Mesothelial cell of epicardium (in vitro differentiated cells): Measurements from ENCODE around the gene IGF2BP1. TPM values are rescaled to one million over a fixed set of nuclear protein-coding genes. Genes with fewer than 3 reads are reported as not detected.
"Not testable (repeated sequence)": the region's sequence is repeated elsewhere in the genome, so short reads cannot be mapped to it uniquely, and the experiment has no call there.

Experiments
- DNase-seq, 2 experiments: peaks; one replicate each; pipeline ENCODE4 v3.0.0; 2021; ENCODE audit warnings: low spot score in 2 of 2; ENCODE audit not compliant: unreplicated experiment in 2 of 2
- H3K27ac Mint-ChIP-seq: 2 replicates; pipeline ENCODE4 v1.8.0; 2021; ENCODE audit warnings: mixed read lengths
- H3K27me3 Mint-ChIP-seq: 2 replicates; pipeline ENCODE4 v1.8.0; 2021; ENCODE audit warnings: low read depth, mixed read lengths
- H3K36me3 Mint-ChIP-seq: 2 replicates; pipeline ENCODE4 v1.8.0; 2021; ENCODE audit warnings: mixed read lengths
- H3K4me1 Mint-ChIP-seq: 2 replicates; pipeline ENCODE4 v1.8.0; 2021; ENCODE audit warnings: mixed read lengths
- H3K4me3 Mint-ChIP-seq: 2 replicates; pipeline ENCODE4 v1.8.0; 2021; ENCODE audit warnings: mild to moderate bottlenecking, moderate library complexity, mixed read lengths
- H3K9me3 Mint-ChIP-seq: 2 replicates; pipeline ENCODE4 v1.8.0; 2021; ENCODE audit warnings: mixed read lengths
- CTCF ChIP-seq: fragments of 200-600 bp; sonication (generic); IDR thresholded peaks from one replicate; pipeline ENCODE4 v1.5.0; 2021; ENCODE audit warnings: antibody characterized with exemption; ENCODE audit not compliant: unreplicated experiment
- total RNA-seq: library from RNA; stranded (reverse); gene quantifications from 3 replicates; pipeline ENCODE4 v1.2.1, GENCODE V29; 2021

IGF2BP1 gene
- total RNA-seq, 1 donor from 2014 or later, result 227 TPM

DNA sequence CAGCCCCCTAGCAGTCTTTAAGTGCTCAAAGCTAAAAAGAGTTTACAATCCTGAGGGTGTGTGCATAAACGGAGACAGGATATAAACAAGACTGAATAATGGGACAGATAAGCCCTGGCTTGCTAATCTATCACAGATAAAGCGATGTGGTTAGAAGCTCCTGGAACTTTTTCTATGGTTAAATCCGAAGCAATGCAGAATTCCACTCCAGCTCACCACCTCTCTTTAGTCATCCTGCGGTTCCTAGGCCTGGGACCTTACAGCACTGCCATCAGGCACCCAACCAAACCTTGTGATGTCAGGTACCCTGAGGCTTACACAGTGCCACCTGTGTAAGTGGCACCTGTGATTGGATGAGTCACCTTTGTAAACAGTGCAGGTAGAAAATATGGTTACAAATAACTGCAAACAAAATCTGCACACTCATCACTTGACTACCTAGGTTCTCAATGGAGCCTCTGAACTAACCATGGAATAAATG is 103.9 kb downstream of the IGF2BP1 start:
- peaks cover 3% of the 10 kb centered on the region for H3K27me3 Mint-ChIP-seq
- TF ChIP-seq CTCF, result no peak

DNA sequence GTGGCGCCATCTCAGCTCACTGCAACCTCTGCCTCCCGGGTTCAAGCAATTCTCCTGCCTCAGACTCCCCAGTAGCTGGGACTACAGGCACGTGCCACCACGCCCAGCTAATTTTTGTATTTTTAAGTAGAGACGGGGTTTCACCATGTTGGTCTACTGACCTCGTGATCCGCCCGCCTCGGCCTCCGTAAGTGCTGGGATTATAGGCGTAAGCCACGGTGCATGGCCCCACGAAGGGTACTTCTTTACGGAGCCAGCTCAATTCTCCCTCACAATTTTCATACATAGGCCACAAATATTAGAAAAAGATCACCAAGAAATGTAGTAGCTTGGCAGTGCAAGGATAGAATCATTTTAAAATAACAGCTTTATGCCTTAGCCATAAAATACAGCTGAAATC is 106.2 kb downstream of the IGF2BP1 start:
- not testable (repeated sequence) for DNase-seq, H3K4me3 Mint-ChIP-seq, H3K9me3 Mint-ChIP-seq, H3K36me3 Mint-ChIP-seq, H3K27me3 Mint-ChIP-seq, H3K27ac Mint-ChIP-seq
- peaks cover 10% of the 10 kb centered on the region for H3K4me1 Mint-ChIP-seq

More for the DNA sequence above, 103.9 kb downstream of the IGF2BP1 start:
- H3K9me3 Mint-ChIP-seq, result no peaks in the 10 kb centered on the region
- peaks cover 7% of the 10 kb centered on the region for H3K4me1 Mint-ChIP-seq
- no peaks in the 10 kb centered on the region for H3K36me3 Mint-ChIP-seq
- H3K4me3 Mint-ChIP-seq, result no peak overlapping the region
- H3K27ac Mint-ChIP-seq, result no peak overlapping the region
- no peak for DNase-seq

DNA sequence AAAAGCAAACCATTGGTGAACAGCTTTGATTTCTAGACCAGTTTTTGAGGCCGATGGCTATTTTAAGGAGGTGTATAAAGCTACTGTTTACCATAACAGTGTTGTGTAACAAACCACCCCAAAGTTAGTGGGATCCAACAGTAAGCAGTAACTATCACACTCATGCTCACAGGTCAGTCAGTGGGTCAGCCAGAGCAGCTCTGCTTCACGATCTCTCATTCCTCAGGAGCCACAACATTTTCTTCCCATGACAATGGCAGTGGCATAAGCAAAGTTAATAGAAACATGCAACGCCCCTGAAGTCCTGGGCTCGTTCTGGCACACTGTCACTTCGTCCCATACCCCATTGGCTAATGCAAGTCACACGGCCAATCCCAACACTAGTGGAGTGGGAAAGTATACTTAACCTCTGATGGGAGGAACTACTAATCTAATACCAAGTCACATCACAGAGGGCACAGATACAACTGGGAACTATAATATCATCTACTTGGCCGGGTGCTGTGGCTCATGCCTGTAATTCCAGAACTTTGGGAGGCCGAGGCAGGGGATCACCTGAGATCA is 107.4 kb downstream of the IGF2BP1 start:
- no peak for TF ChIP-seq CTCF
- Mint-ChIP-seq H3K36me3 (no peaks in the 10 kb centered on the region), H3K4me3 (no peak overlapping the region), H3K27ac (no peak overlapping the region), H3K4me1 (peaks cover 10% of the 10 kb centered on the region), H3K27me3 (peaks cover 3% of the 10 kb centered on the region), H3K9me3 (no peaks in the 10 kb centered on the region)
- no peak for DNase-seq

Other genes with a start within 250 kb of the IGF2BP1 start
- gene TTLL6, start 180.2 kb upstream of the IGF2BP1 start, total RNA-seq, result not detected in 3 replicates
- gene CALCOCO2, start 166.3 kb upstream of the IGF2BP1 start, total RNA-seq, result 55.2 to 56.6 TPM (median 56.6 TPM) in 3 replicates
- 45.1 to 48.7 TPM (median 48.0 TPM) in 3 replicates for gene ATP5MC1, start 104.6 kb upstream of the IGF2BP1 start, total RNA-seq
- gene UBE2Z, start 89.0 kb upstream of the IGF2BP1 start, total RNA-seq, result 85.8 to 89.8 TPM (median 88.1 TPM) in 3 replicates
- gene SNF8, start 52.5 kb upstream of the IGF2BP1 start, total RNA-seq, result 78.6 to 91.5 TPM (median 88.0 TPM) in 3 replicates
- gene GIP, start 28.8 kb upstream of the IGF2BP1 start, total RNA-seq, result not detected in 3 replicates
- gene B4GALNT2, start 135.4 kb downstream of the IGF2BP1 start, total RNA-seq, result 0.02 to 0.07 TPM (median 0.04 TPM) in 3 replicates
- gene GNGT2, start 213.2 kb downstream of the IGF2BP1 start, total RNA-seq, result 0.34 TPM in 1 of 3 replicates, not detected in the others
- 0.51 to 1.3 TPM (median 0.69 TPM) in 3 replicates for gene ABI3, start 213.3 kb downstream of the IGF2BP1 start, total RNA-seq
- gene PHOSPHO1, start 233.4 kb downstream of the IGF2BP1 start, total RNA-seq, result 0.25 to 0.40 TPM in 2 of 3 replicates, not detected in the other